ENCODE measurements around the gene CREG2.
A peak's percentile ranks its signal among the peaks of the same experiment; 100 is the strongest.

Gene CREG2

GRCh38 chr2:101342625-101343008, 44.7 kb downstream of the CREG2 start:
- H3K27me3 ChIP-seq (ENCODE audit: insufficient read depth, low read length) = no peaks in the 10 kb centered on the region
- H3K4me3 ChIP-seq (ENCODE audit: low read length) = no peak overlapping the region
- H3K36me3 ChIP-seq (ENCODE audit: insufficient read depth, low read length) = no peaks in the 10 kb centered on the region
- H3K9me3 ChIP-seq (ENCODE audit: low read length) = no peaks in the 10 kb centered on the region
- no peaks in the 10 kb centered on the region for H3K4me1 ChIP-seq (ENCODE audit: insufficient read depth, low read length)
- H2AFZ ChIP-seq (ENCODE audit: low read depth, low read length) = no peak overlapping the region

GRCh38 chr2:101341901-101342624, 45.2 kb downstream of the CREG2 start:
- Histone ChIP-seq H3K36me3 (ENCODE audit: insufficient read depth, low read length) (no peaks in the 10 kb centered on the region), H3K9me3 (ENCODE audit: low read length) (no peaks in the 10 kb centered on the region), H3K4me3 (ENCODE audit: low read length) (no peak overlapping the region), H2AFZ (ENCODE audit: low read depth, low read length) (no peak overlapping the region), H3K4me1 (ENCODE audit: insufficient read depth, low read length) (no peaks in the 10 kb centered on the region), H3K27me3 (ENCODE audit: insufficient read depth, low read length) (no peaks in the 10 kb centered on the region)

GRCh38 chr2:101341421-101341820, 45.9 kb downstream of the CREG2 start:
- no peaks in the 10 kb centered on the region for H3K4me1 ChIP-seq (ENCODE audit: insufficient read depth, low read length)
- H3K36me3 ChIP-seq (ENCODE audit: insufficient read depth, low read length) = no peaks in the 10 kb centered on the region
- no peaks in the 10 kb centered on the region for H3K9me3 ChIP-seq (ENCODE audit: low read length)
- no peaks in the 10 kb centered on the region for H3K27me3 ChIP-seq (ENCODE audit: insufficient read depth, low read length)
- H2AFZ ChIP-seq (ENCODE audit: low read depth, low read length) = no peak overlapping the region
- no peak overlapping the region for H3K4me3 ChIP-seq (ENCODE audit: low read length)

GRCh38 chr2:101340141-101340551, 47.2 kb downstream of the CREG2 start:
- Histone ChIP-seq H3K36me3 (ENCODE audit: insufficient read depth, low read length) (no peaks in the 10 kb centered on the region), H3K4me1 (ENCODE audit: insufficient read depth, low read length) (no peaks in the 10 kb centered on the region), H3K4me3 (ENCODE audit: low read length) (no peak overlapping the region)

GRCh38 chr2:101339266-101339880, 47.9 kb downstream of the CREG2 start:
- no peaks in the 10 kb centered on the region for H3K36me3 ChIP-seq (ENCODE audit: insufficient read depth, low read length)
- H3K4me3 ChIP-seq (ENCODE audit: low read length) = no peak overlapping the region
- H2AFZ ChIP-seq (ENCODE audit: low read depth, low read length) = no peak overlapping the region
- no peaks in the 10 kb centered on the region for H3K4me1 ChIP-seq (ENCODE audit: insufficient read depth, low read length)
- H3K9me3 ChIP-seq (ENCODE audit: low read length) = no peaks in the 10 kb centered on the region
- no peaks in the 10 kb centered on the region for H3K27me3 ChIP-seq (ENCODE audit: insufficient read depth, low read length)

More at GRCh38 chr2:101340141-101340551, 47.2 kb downstream of the CREG2 start:
- Histone ChIP-seq H2AFZ (ENCODE audit: low read depth, low read length) (no peak overlapping the region), H3K27me3 (ENCODE audit: insufficient read depth, low read length) (no peaks in the 10 kb centered on the region), H3K9me3 (ENCODE audit: low read length) (no peaks in the 10 kb centered on the region)

GRCh38 chr2:101337877-101338276, 49.4 kb downstream of the CREG2 start:
- H3K4me1 ChIP-seq (ENCODE audit: insufficient read depth, low read length) = no peaks in the 10 kb centered on the region
- H2AFZ ChIP-seq (ENCODE audit: low read depth, low read length) = no peak overlapping the region
- H3K4me3 ChIP-seq (ENCODE audit: low read length) = no peak overlapping the region
- H3K36me3 ChIP-seq (ENCODE audit: insufficient read depth, low read length) = no peaks in the 10 kb centered on the region
- no peaks in the 10 kb centered on the region for H3K27me3 ChIP-seq (ENCODE audit: insufficient read depth, low read length)
- no peaks in the 10 kb centered on the region for H3K9me3 ChIP-seq (ENCODE audit: low read length)

GRCh38 chr2:101332885-101333766, 54.2 kb downstream of the CREG2 start:
- H3K4me3 ChIP-seq (ENCODE audit: low read length) = no peak overlapping the region
- no peaks in the 10 kb centered on the region for H3K9me3 ChIP-seq (ENCODE audit: low read length)
- H2AFZ ChIP-seq (ENCODE audit: low read depth, low read length) = no peak overlapping the region
- H3K4me1 ChIP-seq (ENCODE audit: insufficient read depth, low read length) = no peaks in the 10 kb centered on the region
- no peaks in the 10 kb centered on the region for H3K27me3 ChIP-seq (ENCODE audit: insufficient read depth, low read length)
- no peaks in the 10 kb centered on the region for H3K36me3 ChIP-seq (ENCODE audit: insufficient read depth, low read length)

- Histone ChIP-seq H3K36me3 (ENCODE audit: insufficient read depth, low read length) (no peaks in the 10 kb centered on the region), H3K9me3 (ENCODE audit: low read length) (no peaks in the 10 kb centered on the region), H3K4me1 (ENCODE audit: insufficient read depth, low read length) (no peaks in the 10 kb centered on the region), H2AFZ (ENCODE audit: low read depth, low read length) (no peak overlapping the region), H3K27me3 (ENCODE audit: insufficient read depth, low read length) (no peaks in the 10 kb centered on the region), H3K4me3 (ENCODE audit: low read length) (no peak overlapping the region)
These were observed 56.1 kb downstream of the CREG2 start for GRCh38 chr2:101331202-101331601.

- no peaks in the 10 kb centered on the region for H3K36me3 ChIP-seq (ENCODE audit: insufficient read depth, low read length)
- H3K4me1 ChIP-seq (ENCODE audit: insufficient read depth, low read length) = no peaks in the 10 kb centered on the region
- no peaks in the 10 kb centered on the region for H3K27me3 ChIP-seq (ENCODE audit: insufficient read depth, low read length)
- no peak overlapping the region for H3K4me3 ChIP-seq (ENCODE audit: low read length)
- peak overlapping the region; percentile 44 for H2AFZ ChIP-seq (ENCODE audit: low read depth, low read length)
- H3K9me3 ChIP-seq (ENCODE audit: low read length) = peaks cover 1% of the 10 kb centered on the region
These were observed 56.9 kb downstream of the CREG2 start for GRCh38 chr2:101330253-101330933.

GRCh38 chr2:101329026-101329425, 58.3 kb downstream of the CREG2 start:
- Histone ChIP-seq H3K9me3 (ENCODE audit: low read length) (peaks cover 1% of the 10 kb centered on the region), H3K36me3 (ENCODE audit: insufficient read depth, low read length) (no peaks in the 10 kb centered on the region), H2AFZ (ENCODE audit: low read depth, low read length) (no peak overlapping the region)

GRCh38 chr2:101328474-101329007, 58.8 kb downstream of the CREG2 start:
- Histone ChIP-seq H3K4me3 (ENCODE audit: low read length) (no peak overlapping the region), H2AFZ (ENCODE audit: low read depth, low read length) (no peak overlapping the region), H3K9me3 (ENCODE audit: low read length) (peaks cover 1% of the 10 kb centered on the region), H3K4me1 (ENCODE audit: insufficient read depth, low read length) (no peaks in the 10 kb centered on the region), H3K27me3 (ENCODE audit: insufficient read depth, low read length) (no peaks in the 10 kb centered on the region), H3K36me3 (ENCODE audit: insufficient read depth, low read length) (no peaks in the 10 kb centered on the region)

More at GRCh38 chr2:101329026-101329425, 58.3 kb downstream of the CREG2 start:
- no peaks in the 10 kb centered on the region for H3K27me3 ChIP-seq (ENCODE audit: insufficient read depth, low read length)
- H3K4me3 ChIP-seq (ENCODE audit: low read length) = no peak overlapping the region
- H3K4me1 ChIP-seq (ENCODE audit: insufficient read depth, low read length) = no peaks in the 10 kb centered on the region

GRCh38 chr2:101327863-101328394, 59.4 kb downstream of the CREG2 start:
- H3K9me3 ChIP-seq (ENCODE audit: low read length) = peaks cover 1% of the 10 kb centered on the region
- no peak overlapping the region for H2AFZ ChIP-seq (ENCODE audit: low read depth, low read length)
- H3K4me1 ChIP-seq (ENCODE audit: insufficient read depth, low read length) = no peaks in the 10 kb centered on the region
- no peak overlapping the region for H3K4me3 ChIP-seq (ENCODE audit: low read length)
- no peaks in the 10 kb centered on the region for H3K27me3 ChIP-seq (ENCODE audit: insufficient read depth, low read length)
- H3K36me3 ChIP-seq (ENCODE audit: insufficient read depth, low read length) = no peaks in the 10 kb centered on the region
